GM18520 (cell line): ENCODE results near the gene CTBS.

Source experiments
- ATAC-seq: cut with Tn5 transposase; IDR thresholded peaks from one replicate; pipeline ENCODE4 v1.9.1; 2021; ENCODE audit not compliant: unreplicated experiment

CTBS gene

DNA sequence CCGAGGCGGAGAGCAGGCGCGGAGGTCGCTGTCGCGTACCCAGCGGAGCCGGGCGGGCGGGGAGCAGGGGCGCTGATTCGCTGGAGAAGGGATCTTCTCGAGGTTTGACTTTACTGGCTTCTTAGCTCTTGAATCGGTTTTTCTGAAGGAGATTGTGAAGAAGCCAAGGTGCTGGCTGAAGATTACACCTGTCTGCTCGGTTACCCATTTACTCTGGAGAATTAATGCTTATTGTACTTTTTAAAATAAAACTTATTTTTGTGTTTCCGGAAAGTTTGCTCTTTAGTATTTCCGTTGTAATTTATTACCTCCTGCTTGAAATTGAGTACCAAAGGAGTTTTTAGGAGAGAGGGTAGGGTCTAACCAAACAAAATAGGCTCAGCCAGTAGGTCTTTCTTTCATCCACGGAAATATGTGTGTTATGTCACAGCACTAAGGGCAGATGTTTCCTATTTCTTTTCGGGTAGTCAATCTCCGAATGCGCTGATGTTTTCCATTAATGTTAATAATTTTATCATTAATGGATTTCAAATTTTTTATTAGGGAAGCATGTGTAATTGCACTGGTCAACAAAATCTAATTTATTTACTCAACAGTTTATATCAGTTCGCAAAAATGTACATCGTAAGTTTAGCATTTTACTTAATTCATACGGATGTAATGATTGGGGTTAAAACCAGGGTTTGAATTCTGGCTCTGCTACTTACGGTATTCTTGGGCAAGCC lies 67.3 kb downstream of the CTBS start:
- ATAC-seq: no peak

DNA sequence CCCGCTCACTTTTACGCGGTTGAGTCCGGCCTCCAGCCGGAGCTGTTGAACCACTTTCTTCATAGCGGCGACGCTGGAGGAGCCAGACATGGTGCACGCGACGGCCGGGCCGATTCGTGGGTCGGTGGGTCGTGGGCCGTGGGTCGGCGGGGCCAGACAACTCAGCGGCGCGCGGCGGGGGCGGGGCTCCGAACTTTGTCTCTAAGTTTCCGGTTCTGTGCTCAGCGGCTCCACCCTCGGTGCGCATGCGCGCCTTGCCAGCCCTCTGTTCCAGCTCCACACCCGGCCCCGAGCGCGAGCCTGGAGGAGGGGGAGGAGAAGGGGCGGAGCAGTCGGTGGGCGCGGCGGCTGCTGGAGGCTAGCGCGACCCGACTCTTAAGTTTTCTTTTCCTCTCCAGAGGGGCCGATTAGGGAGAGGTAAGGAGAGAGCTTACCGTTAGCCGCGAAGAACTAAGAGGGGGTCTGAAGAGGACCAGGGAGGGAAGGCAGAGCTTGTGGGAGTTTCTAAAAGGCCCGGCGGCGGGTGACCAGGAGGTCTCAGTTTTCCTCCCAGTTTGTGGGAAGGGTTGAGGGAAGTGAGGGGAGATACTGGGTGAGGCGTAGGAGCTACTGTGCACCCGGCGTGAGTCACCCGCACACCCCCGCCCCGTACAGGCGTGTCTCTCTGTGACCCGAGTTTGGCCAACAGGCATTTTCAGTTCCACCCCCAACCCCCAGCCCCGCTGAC lies 68.1 kb downstream of the CTBS start, which contains the start of the genes GNG5 and SPATA1:
Gene GNG5, minus strand, starts transcription at position 580 of the 727 bp plus-strand sequence. Its CDS starts 490 bp downstream, at position 90.
Gene SPATA1, plus strand, starts transcription at position 385 of the 727 bp plus-strand sequence. CDS start 9,974 bp downstream, outside the sequence.
- ATAC-seq: peak; percentile 70

- peak; percentile 7 for ATAC-seq
Observed at GRCh38 chr1:84505493-84506001, 68.7 kb downstream of the CTBS start.

DNA sequence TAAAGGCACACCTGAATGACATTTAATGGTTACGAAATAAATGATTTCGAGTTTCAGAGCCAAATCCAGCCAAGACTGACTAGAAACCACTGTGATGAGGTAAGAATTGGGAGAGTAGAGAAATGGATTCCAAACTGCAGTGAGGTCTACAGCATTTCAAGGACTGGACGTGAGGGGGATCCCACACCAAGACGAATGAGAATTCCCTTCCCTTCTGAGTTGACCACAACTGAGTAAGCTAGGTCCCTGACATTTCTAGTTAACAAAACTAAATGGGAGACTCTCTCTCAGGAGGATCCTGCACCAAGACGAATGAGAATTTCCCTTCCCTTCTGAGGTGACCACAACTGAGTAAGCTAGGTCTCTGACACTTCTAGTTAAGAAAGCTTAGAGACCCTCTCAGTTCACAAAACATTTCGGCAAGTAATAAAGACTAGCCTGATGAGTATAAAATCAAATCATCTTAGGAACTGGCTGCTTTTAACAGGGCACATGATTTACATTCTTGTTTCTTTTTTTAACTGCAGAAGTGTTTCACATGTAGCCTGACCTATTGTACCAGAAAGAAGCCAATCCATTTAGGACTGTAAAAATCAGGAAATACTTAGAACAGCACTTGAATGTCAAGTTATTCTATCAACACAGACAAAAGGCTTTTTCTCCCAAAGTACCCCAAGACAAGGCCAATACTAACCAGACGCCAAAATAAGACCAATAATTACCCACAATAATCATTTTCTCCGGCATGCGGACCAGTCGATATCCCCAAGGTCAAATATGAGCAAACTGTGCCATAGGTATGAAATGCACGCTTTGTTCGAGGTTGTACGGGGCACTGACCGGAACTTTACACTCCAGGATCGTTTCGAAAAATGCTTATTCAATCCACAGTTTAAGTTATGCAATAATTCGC lies 69.4 kb downstream of the CTBS start:
- ATAC-seq: no peak

GRCh38 chr1:84502927-84503326 lies 71.3 kb downstream of the CTBS start:
- ATAC-seq: no peak
